ENCODE measurements around the gene LIMA1. TPM values are rescaled to one million over a fixed set of nuclear protein-coding genes. Genes with fewer than 3 reads are reported as not detected.
"Not testable (repeated sequence)": the region's sequence is repeated elsewhere in the genome, so short reads cannot be mapped to it uniquely, and the experiment has no call there.

LIMA1 gene
- total RNA-seq (2022), result 48.9 and 67.6 TPM in 2 replicates
- Bru-seq, nascent RNA, result percentile 78 among the genes with signal in this experiment
- BruChase-seq, experiment 1, labeled RNA remaining after a 6-hour chase, result percentile 76 among the genes with signal in this experiment
- BruChase-seq, experiment 2, labeled RNA remaining after a 2-hour chase, result percentile 62 among the genes with signal in this experiment
- long read RNA-seq, transcript LIMA1-201 (11 exons, 3,706 nt), result major isoform, 44 of 72 reads
- long read RNA-seq, transcript LIMA1-202 (11 exons, 3,669 nt), result minor isoform, 8 of 72 reads
- long read RNA-seq, partial matches to known transcripts, result 1 of 72 reads
- long read RNA-seq, other reads (novel, unspliced or antisense), result 17 of 72 reads

DNA sequence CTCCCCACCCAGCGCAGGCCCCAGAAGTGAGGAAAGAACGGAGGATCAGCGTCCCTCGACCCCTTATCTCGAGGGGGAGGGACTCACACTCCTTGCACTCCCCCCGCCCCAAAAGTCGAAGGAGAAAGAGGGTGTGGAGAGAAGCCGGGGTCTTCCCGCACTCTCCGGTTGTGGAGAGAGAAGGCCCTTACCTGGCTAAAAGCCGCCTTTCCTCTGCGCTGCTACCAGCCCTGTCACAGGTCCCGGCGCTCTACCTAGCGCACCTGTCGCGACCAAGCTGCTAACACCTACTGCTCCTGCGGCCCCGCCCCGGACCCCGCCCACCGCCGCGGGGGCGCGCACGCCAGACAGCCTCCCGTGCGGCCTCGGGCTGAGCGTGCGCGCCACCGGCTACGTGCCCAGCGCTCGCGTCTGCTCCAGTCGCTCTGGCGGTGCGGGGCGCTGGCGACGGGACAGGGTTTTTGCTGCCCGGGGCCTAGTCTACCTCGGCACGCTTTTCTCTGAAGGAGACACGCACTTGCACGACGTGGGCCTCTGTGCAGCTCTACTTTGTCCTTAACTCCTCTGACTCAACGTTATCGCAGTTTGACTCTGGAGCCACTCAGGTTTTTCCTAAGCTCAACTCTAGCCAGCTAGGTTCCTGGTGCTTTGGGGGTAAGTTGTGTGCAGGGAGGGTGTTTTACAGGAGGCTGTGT is at the start of gene LIMA1:
Gene LIMA1, minus strand, starts transcription at position 292 of the 695 bp plus-strand sequence. CDS start 34,769 bp downstream, outside the sequence.
- intact Hi-C loops (cut with micrococcal nuclease; ENCODE audit: unreplicated experiment), result no loop called here
- Mint-ChIP-seq H3K4me3 (ENCODE audit: low read depth, unreplicated experiment) (peak within 1 kb of the TSS; percentile 97), H3K4me1 (ENCODE audit: low read depth, unreplicated experiment) (peaks cover 22% of the 10 kb centered on the region), H3K27me3 (ENCODE audit: unreplicated experiment) (no peaks in the 10 kb centered on the region), H3K9me3 (ENCODE audit: low read depth, unreplicated experiment) (no peaks in the 10 kb centered on the region), H3K27ac (ENCODE audit: unreplicated experiment) (peak within 1 kb of the TSS; percentile 75), H3K36me3 (ENCODE audit: insufficient read depth, unreplicated experiment) (peaks cover 20% of the 10 kb centered on the region)
- no TSS peak for BruUV-seq (replicated peaks)
- DNase-seq, result peak; percentile 94
- CTCF ChIA-PET, result interaction anchor here (0.6 kb wide), 1 partner anchor 125 kb away, joined by 3 read pairs; no protein-coding TSS in a partner anchor
- no peak for TF ChIP-seq CTCF (IDR thresholded peaks at IDR 0.05; ENCODE audit: unreplicated experiment)

DNA sequence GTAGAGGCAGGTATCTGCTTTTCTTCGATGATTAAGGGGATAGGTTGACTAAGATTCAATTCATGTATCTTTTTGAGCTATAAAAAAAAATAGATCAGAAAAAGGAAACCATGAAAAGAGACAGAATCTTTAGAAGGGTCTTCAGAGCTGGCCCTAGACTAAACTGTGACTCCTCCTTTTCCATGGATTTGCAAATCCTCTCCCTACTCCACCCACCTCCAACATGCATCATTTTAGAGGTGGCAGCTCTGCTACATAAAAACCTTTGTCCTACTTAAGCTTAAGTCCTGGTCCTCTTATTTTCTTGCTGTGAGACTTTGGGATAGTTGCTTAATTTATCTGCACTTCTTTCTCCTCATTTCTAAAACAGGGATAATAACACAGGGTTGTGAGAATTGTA is 48.4 kb upstream of the LIMA1 start:
- no TSS peak for BruUV-seq (replicated peaks)

GRCh38 chr12:50328664-50329063 is 45.3 kb upstream of the LIMA1 start:
- H3K9me3 Mint-ChIP-seq (ENCODE audit: low read depth, unreplicated experiment); H3K27ac Mint-ChIP-seq (ENCODE audit: unreplicated experiment); BruUV-seq (replicated peaks); H3K36me3 Mint-ChIP-seq (ENCODE audit: insufficient read depth, unreplicated experiment); DNase-seq; H3K4me3 Mint-ChIP-seq (ENCODE audit: low read depth, unreplicated experiment); H3K27me3 Mint-ChIP-seq (ENCODE audit: unreplicated experiment): not testable (repeated sequence)
- CTCF ChIA-PET, result interaction anchor here (0.7 kb wide), 1 partner anchor 741 kb away, joined by 5 read pairs; no protein-coding TSS in a partner anchor
- intact Hi-C loops (cut with micrococcal nuclease; ENCODE audit: unreplicated experiment), result loop anchor here (5.0 kb wide), 1 partner anchor 74 kb away; the partner anchor contains the start of gene LARP4
- H3K4me1 Mint-ChIP-seq (ENCODE audit: low read depth, unreplicated experiment), result peaks cover 26% of the 10 kb centered on the region

More for the DNA sequence above, 48.4 kb upstream of the LIMA1 start:
- no peak for DNase-seq
- Mint-ChIP-seq H3K4me1 (ENCODE audit: low read depth, unreplicated experiment) (peaks cover 14% of the 10 kb centered on the region), H3K27ac (ENCODE audit: unreplicated experiment) (no peak overlapping the region), H3K4me3 (ENCODE audit: low read depth, unreplicated experiment) (no peak overlapping the region), H3K9me3 (ENCODE audit: low read depth, unreplicated experiment) (no peaks in the 10 kb centered on the region), H3K27me3 (ENCODE audit: unreplicated experiment) (no peaks in the 10 kb centered on the region), H3K36me3 (ENCODE audit: insufficient read depth, unreplicated experiment) (no peaks in the 10 kb centered on the region)
- no peak for TF ChIP-seq CTCF (IDR thresholded peaks at IDR 0.05; ENCODE audit: unreplicated experiment)
- intact Hi-C loops (cut with micrococcal nuclease; ENCODE audit: unreplicated experiment), result no loop called here
- CTCF ChIA-PET, result no interaction called here

DNA sequence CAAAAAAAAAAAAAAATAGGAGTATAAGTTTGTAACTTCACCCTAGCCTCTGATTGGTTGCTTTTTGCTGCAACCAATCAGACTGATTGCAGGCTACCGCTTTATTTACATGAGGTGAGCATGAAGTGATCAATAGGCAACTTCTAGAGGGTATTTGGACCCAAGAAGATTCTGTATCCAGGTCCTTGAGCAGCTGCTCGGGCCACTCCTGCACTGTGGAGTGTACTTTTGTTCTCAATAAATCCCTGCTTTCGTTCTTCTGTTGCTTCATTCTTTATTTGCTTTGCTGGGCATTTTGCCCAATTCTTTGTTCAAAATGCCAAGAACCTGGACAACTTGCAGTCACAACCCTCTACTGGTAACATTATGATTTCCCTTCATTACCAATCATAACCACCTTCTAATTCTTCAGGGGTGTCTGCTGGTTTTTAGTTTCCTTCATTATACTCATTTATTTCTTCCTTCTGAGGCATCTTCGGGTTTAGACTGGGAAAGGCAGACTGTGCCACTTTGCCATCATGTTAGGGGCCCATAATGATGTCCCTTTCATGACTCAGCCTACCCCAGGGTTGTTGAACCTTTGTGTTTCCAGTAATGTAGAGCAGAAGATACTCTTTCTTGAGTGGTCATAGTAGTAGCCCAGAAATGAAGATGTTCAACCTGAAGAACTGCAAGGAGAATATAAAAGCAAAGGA is 43.4 kb upstream of the LIMA1 start:
- intact Hi-C loops (cut with micrococcal nuclease; ENCODE audit: unreplicated experiment), result loop anchor here (5.0 kb wide), 1 partner anchor 76 kb away; the partner anchor contains the start of gene LARP4
- Mint-ChIP-seq H3K27ac (ENCODE audit: unreplicated experiment) (peak overlapping the region; percentile 30), H3K9me3 (ENCODE audit: low read depth, unreplicated experiment) (no peaks in the 10 kb centered on the region), H3K27me3 (ENCODE audit: unreplicated experiment) (no peaks in the 10 kb centered on the region), H3K4me3 (ENCODE audit: low read depth, unreplicated experiment) (peak overlapping the region; percentile 40), H3K36me3 (ENCODE audit: insufficient read depth, unreplicated experiment) (no peaks in the 10 kb centered on the region), H3K4me1 (ENCODE audit: low read depth, unreplicated experiment) (peaks cover 18% of the 10 kb centered on the region)
- BruUV-seq (replicated peaks), result no TSS peak
- DNase-seq, result peak; percentile 25
- CTCF ChIA-PET, result interaction anchor here (0.7 kb wide), 1 partner anchor 91 kb away, joined by 4 read pairs; no protein-coding TSS in a partner anchor
- TF ChIP-seq CTCF (IDR thresholded peaks at IDR 0.05; ENCODE audit: unreplicated experiment), result no peak
